ENCODE measurements around the gene SF3A1. TPM values are rescaled to one million over a fixed set of nuclear protein-coding genes. Genes with fewer than 3 reads are reported as not detected.

SF3A1 gene
- total RNA-seq (100 to 1,000 TPM in 1 of 2 donors, 10 to 100 TPM in 1; 52.8 to 157 TPM), polyA plus RNA-seq (10 to 100 TPM; 15.8 to 37.4 TPM)
- long read RNA-seq, donor 1, full-length matches to known transcripts = 15 of 106 reads
- long read RNA-seq, donor 1, partial matches to known transcripts = 91 of 106 reads
- long read RNA-seq, donor 1, other reads (novel, unspliced or antisense) = 0 of 106 reads
- long read RNA-seq, donor 2, transcript SF3A1-205 (3 exons, 583 nt) = major isoform, 9 of 26 reads
- long read RNA-seq, donor 2, partial matches to known transcripts = 16 of 26 reads
- long read RNA-seq, donor 2, other reads (novel, unspliced or antisense) = 0 of 26 reads
- long read RNA-seq, donor 3, full-length matches to known transcripts = 4 of 15 reads
- long read RNA-seq, donor 3, partial matches to known transcripts = 11 of 15 reads
- long read RNA-seq, donor 3, other reads (novel, unspliced or antisense) = 0 of 15 reads
- long read RNA-seq, donor 4, transcript SF3A1-205 (3 exons, 583 nt) = major isoform, 10 of 19 reads
- long read RNA-seq, donor 4, partial matches to known transcripts = 8 of 19 reads
- long read RNA-seq, donor 4, other reads (novel, unspliced or antisense) = 0 of 19 reads
- long read RNA-seq, donor 5, full-length matches to known transcripts = 28 of 77 reads
- long read RNA-seq, donor 5, partial matches to known transcripts = 49 of 77 reads
- long read RNA-seq, donor 5, other reads (novel, unspliced or antisense) = 0 of 77 reads

DNA sequence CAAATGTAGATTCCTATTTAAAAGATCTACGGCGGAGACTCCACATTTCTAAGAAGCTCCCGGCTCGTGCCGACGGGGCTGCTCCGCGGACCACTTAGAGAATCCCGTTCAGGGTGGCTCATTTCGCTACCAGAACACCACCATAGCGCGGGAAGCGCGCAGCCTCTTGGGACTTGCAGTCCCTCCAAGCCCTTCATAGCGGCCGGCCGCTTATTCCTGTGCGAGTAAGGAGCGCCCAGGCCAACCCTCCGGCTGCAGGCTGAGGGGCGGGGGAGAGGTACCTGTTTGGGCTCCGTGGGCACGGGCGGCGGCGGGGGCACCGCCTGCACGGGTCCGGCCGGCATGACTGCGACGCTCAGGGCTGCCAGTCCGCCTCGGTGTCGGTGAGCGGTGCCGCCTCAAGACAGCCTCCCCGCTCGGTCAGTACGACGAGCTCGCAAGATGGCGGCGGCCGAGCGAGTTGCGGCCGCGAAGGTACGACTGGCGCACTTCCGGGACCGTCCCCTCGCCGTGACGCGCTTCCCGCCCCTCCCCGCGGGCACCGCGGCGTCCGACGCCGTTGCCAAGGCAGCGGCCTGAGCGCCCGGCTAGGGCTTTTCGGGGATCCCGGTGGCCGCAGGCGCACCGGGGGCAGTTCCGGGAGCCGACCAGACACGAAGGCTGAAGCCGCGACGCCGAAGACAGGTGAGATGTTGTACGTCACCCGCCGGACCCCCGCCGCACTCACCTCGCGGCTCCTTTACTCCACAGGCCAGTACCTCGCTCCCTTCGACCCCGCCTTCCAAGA, at the start of gene SF3A1, which contains the start of gene CCDC157:
SF3A1 (minus strand) TSS at position 446 of the 787 bp plus-strand sequence; CDS start at position 344, 102 bp downstream.
CCDC157 (plus strand) TSS at position 559 of the 787 bp plus-strand sequence. CDS start 8,994 bp downstream, outside the sequence.
- Histone ChIP-seq H3K27ac (ENCODE audit: low read depth in 1 of 2, low read length in 1 of 2) (peak within 1 kb of the TSS; percentile 95 to 100), H3K27me3 (ENCODE audit: control insufficient read depth in 3 of 3, insufficient read depth in 3 of 3, low read length in 2 of 3) (no peaks in the 10 kb centered on the region), H3K9me3 (ENCODE audit: control insufficient read depth in 4 of 4, insufficient read depth in 3 of 4, low read length in 3 of 4) (no peaks in the 10 kb centered on the region), H3K4me3 (peak within 1 kb of the TSS; percentile 99), H3K36me3 (ENCODE audit: control insufficient read depth in 4 of 4, insufficient read depth in 4 of 4, low read length in 4 of 4) (peaks cover 10 to 14% (median 12%) of the 10 kb centered on the region in 4 donors), H3K9ac (ENCODE audit: insufficient read depth in 1 of 2, low read length in 2 of 2) (peak within 1 kb of the TSS; percentile 74 to 78), H3K4me1 (ENCODE audit: control insufficient read depth in 5 of 5, insufficient read depth in 5 of 5, low read length in 5 of 5) (peaks cover 8 to 19% (median 13%) of the 10 kb centered on the region in 5 donors)
- no peak for TF ChIP-seq CTCF (IDR thresholded peaks at IDR 0.05; ENCODE audit: control extremely low read depth, extremely low read depth)
- WGBS, 2 donors = 0% methylated on average over 69 to 91 of the region's 91 CpGs
- DNase-seq (peak; percentile 91 to 95 (median 93)), ATAC-seq (ENCODE audit: insufficient read depth, low FRiP score) (peak; percentile 97)

GRCh38 chr22:30406400-30406799, 49.7 kb upstream of the SF3A1 start:
- no peaks in the 10 kb centered on the region for H3K27me3 ChIP-seq (ENCODE audit: control insufficient read depth in 3 of 3, insufficient read depth in 3 of 3, low read length in 2 of 3)
- no peak overlapping the region for H3K4me3 ChIP-seq
- DNase-seq = no peak
- no peak for ATAC-seq (ENCODE audit: insufficient read depth, low FRiP score)
- H3K4me1 ChIP-seq (ENCODE audit: control insufficient read depth in 5 of 5, insufficient read depth in 5 of 5, low read length in 5 of 5) = no peaks in the 10 kb centered on the region
- H3K9ac ChIP-seq (ENCODE audit: insufficient read depth in 1 of 2, low read length in 2 of 2) = no peak overlapping the region
- 85 to 96% methylated on average over 6 of the region's 6 CpGs for WGBS, 2 donors
- no peaks in the 10 kb centered on the region for H3K9me3 ChIP-seq (ENCODE audit: control insufficient read depth in 4 of 4, insufficient read depth in 3 of 4, low read length in 3 of 4)
- H3K27ac ChIP-seq (ENCODE audit: low read depth in 1 of 2, low read length in 1 of 2) = no peak overlapping the region
- H3K36me3 ChIP-seq (ENCODE audit: control insufficient read depth in 4 of 4, insufficient read depth in 4 of 4, low read length in 4 of 4) = peaks cover 0 to 26% (median 12%) of the 10 kb centered on the region in 4 donors
- no peak for TF ChIP-seq CTCF (IDR thresholded peaks at IDR 0.05; ENCODE audit: control extremely low read depth, extremely low read depth)

GRCh38 chr22:30405731-30406130, 49.0 kb upstream of the SF3A1 start:
- no peak overlapping the region for H3K4me3 ChIP-seq
- no peak overlapping the region for H3K27ac ChIP-seq (ENCODE audit: low read depth in 1 of 2, low read length in 1 of 2)
- no peak for TF ChIP-seq CTCF (IDR thresholded peaks at IDR 0.05; ENCODE audit: control extremely low read depth, extremely low read depth)
- H3K4me1 ChIP-seq (ENCODE audit: control insufficient read depth in 5 of 5, insufficient read depth in 5 of 5, low read length in 5 of 5) = no peaks in the 10 kb centered on the region
- ATAC-seq (ENCODE audit: insufficient read depth, low FRiP score) = no peak
- DNase-seq = no peak
- no peaks in the 10 kb centered on the region for H3K27me3 ChIP-seq (ENCODE audit: control insufficient read depth in 3 of 3, insufficient read depth in 3 of 3, low read length in 2 of 3)
- H3K9ac ChIP-seq (ENCODE audit: insufficient read depth in 1 of 2, low read length in 2 of 2) = no peak overlapping the region
- 59 to 90% methylated on average over 4 of the region's 4 CpGs for WGBS, 2 donors
- no peaks in the 10 kb centered on the region for H3K9me3 ChIP-seq (ENCODE audit: control insufficient read depth in 4 of 4, insufficient read depth in 3 of 4, low read length in 3 of 4)
- H3K36me3 ChIP-seq (ENCODE audit: control insufficient read depth in 4 of 4, insufficient read depth in 4 of 4, low read length in 4 of 4) = peaks cover 0 to 23% (median 12%) of the 10 kb centered on the region in 4 donors
